EL (cell line): ENCODE measurements around the gene VILL.
A peak's percentile ranks its signal among the peaks of the same experiment; 100 is the strongest.

Experiments used
- DNase-seq: peaks from one replicate; pipeline ENCODE4 v3.0.0-alpha.2; 2016

The VILL gene

DNA sequence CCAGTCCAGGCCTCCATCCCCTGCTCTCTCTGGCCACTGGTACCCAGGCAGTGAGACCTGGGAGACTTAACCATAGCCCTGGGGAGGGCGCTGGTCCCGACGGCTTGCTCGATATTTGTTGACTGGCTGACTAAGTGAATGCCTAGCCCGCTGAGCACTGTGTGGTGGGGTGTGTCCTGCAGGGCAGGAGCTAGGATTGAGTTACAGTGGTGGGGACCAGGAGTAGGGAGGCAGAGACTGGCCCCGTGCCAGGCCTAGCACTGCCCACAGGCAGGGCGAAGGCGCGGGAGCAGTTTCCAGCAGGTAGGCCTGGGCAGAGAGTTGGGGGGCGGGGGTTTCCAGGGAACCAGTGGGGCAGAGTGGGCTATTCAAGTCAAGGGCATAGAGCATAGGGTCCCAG, at the start of gene VILL:
VILL (plus strand) TSS at position 260 of the 400 bp plus-strand sequence. CDS start 2,887 bp downstream, outside the sequence.
- DNase-seq = no peak

DNA sequence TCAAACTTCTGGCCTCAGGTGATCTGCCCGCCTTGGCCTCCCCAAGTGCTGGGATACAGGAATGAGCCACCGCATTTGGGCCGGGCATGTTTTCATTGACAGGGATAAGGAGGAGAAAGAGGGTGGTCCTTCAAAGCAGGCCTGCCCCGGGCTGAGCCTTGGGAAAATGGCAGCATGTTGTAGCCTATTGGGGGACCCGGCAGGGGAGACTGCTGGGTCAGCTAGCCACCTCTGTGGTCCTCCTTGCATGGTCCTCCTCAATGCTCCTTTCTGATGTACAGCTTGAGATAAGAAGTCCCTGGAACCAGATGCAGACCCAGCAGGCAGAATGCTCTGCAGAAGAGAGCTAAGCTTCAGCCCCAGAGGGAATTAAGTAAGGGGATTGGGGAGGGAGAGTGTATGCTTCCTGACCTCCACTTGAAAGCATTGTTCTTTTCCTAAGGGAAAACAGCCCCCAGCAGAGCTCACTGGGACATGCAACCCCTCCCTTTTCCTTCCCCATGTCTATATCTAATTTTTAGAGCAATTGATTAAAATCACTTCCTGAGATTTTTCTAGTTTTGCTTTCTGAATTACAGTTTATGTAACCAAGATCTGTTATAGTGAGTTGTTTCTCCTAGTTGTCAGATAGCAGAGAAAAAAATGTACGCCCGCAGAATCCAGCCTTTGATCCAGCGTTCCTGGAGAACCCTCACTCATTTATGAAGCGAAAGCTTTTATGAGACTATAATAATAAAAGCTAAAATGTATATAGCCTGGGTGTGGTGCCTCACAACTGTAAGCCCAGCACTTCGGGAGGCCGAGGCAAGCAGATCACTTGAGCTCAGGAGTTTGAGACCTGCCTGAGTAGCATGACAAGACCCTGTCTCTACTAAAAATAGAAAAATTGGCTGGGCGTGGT, 48.7 kb upstream of the VILL start:
- DNase-seq = no peak

DNA sequence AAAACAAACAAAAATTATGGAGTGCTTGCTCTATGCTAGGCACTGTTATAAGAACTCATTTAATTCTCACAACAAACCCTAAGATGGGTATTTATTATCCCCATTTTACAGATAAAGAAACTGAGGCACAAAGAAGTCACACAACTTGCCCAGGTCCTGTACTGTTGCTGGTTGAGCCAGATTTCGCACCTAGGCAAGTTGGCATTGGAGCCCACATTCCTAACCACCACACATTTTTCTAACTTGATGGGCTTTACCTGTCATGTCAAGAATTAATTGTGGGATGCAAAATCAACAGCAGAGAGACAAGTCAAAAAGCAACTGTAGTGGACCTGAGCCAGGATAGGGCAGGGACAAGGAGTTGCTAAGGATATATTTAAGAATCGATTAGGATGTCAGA, 47.9 kb upstream of the VILL start:
- no peak for DNase-seq

DNA sequence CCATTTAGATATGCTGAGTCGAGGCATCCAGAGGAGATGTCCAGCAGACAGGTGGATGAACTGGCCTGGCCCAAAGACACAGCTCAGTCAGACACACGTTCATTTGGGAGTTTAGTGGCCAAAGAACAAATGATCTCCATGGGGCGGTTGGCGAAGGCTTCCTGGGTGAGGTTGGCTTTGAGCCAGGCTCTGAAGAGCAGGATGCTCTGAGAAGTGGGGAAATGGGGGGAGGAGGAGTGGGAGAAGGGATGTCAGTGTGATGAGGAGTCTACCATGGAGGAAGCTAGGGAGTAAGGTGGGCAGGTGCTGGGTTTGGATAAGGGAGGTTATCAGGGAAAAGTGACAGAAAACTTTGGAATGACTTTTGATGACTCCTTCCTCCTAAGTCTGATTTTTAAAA, 47.5 kb upstream of the VILL start:
- DNase-seq = no peak

DNA sequence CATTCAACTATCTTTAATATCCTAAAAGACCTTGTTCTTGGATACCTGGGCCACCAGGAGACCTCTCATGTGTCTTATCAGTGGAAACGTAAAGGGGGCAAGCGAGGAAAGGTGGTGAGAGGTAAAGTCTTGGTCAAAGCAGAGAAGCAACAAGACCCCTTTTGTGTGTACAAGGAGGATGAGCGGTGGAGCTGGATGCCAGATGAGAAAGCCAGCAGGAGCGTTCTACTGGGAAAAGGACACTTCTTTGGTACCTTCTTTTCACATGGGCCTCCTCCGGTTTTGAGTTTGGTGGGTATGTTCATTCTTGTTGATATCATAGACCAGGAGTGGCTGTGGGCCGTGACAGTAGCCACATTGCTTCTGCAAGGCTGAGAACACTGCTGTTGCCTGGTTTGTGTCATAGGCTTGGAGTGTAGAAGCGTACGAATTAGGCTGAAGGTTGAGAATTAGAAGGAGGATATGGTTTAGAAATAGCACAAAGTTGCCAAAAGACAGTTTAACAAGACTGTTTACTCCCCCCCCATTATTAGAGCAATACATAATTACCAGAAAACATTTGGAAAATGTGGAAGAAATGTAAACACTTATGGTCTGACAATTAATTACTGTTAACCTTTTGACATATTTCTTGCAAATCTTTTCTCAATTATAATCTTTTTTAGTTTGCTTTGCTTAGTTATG, 46.8 kb upstream of the VILL start:
- no peak for DNase-seq

DNA sequence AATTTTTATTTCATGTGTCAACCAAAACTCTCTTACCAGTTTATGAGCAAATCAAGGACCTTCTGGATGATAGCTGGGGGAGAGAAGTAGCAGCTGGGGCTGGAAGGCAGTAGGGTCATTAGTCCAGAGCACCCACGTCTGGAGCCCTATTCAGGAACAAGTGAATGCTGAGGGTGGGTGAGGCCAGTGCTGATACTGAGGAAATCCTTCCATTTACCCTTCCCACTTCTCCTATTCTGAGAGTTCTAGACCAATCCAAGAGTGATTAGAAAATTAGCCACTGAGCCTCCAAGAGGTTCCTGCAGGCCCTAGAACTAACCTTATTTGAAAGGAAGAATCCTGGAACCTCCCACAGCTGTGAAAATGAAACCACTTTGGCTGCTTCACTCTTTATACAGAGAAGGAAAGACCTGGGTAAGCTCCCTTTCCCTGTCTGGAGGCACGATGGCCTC, 46.2 kb upstream of the VILL start:
- peak; percentile 7 for DNase-seq

DNA sequence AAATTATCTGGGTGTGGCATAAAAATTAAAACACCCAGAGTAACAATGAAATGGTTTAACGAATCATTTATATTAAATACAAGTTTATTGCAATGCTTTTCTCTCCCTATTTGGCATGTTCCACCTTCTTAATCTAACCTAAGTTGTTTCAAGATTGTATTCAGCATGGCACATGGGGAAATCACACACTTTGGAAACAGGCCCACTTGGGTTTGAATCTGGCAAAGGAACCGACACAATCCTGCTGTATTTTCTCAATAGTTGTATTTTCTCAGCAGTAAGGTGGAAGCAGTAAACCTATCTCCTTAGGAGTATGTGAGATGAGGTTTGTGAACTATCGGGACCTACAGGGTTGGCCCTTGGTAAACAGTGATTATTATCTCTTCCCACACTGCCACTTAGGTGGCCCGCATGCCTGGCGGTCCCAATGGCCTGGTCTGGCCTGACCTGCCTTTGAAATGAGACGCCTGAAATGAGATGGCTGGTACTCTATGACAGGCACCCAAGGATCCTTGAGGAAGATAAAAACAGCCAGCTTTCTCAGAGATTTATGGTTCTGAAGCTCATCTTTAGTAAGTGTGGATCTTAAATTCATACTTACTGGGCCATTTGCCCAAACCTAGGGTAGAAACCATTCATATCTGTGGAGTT, 45.3 kb upstream of the VILL start:
- no peak for DNase-seq

DNA sequence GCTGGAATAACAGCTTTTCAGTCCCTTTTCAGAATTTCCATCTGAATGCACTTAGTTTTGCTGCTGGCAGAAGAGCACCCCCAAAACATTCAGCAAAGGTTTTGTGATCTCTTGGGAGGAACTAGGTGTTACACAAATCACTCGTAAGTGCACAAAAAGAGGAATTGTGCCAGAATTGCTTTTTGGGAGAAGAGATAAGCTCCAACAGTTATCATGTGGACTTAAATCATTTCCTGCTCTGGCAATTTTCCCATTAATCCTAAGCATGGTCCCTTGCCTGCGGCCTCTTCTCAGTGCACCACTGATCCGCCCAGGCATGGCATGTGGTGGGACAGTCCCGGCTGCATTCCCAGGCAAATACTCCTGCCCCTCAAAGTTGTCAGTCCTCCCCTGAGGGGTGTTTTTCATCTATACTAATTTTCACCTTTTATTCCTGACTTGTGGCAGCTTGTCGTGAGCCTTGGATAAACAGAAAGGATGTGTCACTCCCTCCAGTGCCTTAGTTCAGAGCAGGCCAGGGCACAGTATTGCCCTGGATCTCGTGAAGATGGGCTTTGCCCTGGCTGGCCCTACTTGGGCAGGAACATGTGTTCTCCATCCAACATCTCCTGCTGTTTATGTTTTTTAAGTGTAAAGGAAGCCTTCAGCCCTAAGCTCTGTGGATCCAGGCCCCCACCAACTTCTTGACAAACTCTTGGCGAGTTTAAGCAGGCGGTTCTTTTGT, 44.6 kb upstream of the VILL start:
- peak; percentile 92 for DNase-seq

DNA sequence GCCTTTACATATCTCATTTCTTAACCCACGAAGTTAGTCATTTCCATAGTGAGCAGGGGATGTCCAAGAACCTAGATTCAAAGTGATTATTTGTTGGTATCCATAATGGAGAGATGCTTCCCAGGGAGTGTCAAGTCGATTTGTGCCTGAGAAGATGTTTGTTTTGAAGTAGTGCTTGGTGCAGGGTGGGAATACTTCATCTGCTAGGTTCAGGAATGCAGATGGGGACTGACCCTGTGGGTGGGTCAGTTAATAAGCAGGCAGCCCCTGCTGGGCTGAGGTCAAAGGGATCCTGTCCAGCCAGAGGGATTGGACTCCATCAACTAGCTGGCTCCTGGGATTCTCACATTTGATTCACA, 44.1 kb upstream of the VILL start:
- no peak for DNase-seq

DNA sequence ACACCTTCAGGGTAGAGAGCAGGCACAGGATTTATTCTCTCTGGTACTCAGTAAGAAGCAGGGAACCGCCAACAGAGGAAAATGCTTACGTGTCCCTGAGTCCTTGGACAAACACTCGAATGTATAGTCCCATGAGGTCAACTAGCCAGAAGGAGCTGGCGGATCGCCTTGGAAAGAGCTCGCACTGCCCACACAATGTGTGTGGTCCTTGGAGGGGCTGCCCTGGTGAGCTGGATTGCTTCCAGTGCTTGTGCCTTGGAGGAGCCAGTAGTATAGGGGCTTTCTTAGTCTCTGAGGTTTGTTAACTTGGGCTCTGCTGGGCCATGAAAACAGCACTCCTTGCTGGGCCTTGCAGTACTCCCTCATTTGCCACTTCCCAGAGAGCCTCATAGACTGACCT, 40.7 kb upstream of the VILL start:
- DNase-seq = no peak

DNA sequence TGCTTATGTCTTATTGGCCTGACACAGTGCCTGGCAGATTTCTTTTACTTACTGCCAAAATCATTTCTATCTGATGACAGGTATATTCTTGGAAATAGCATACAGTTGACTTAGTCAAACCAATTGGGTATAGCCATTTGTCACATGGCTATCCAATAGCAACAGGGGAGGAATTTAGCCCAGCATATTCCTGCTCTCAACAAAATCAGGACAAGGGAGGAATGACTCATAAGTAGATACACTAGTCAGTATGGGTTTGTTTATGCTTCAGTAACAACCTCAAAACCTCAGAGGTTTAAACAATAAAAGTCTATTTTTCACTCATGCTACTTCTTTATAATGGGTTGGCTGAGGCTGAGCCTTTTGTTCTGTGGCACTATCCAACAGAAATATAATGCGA, 38.0 kb upstream of the VILL start:
- peak; percentile 14 for DNase-seq

DNA sequence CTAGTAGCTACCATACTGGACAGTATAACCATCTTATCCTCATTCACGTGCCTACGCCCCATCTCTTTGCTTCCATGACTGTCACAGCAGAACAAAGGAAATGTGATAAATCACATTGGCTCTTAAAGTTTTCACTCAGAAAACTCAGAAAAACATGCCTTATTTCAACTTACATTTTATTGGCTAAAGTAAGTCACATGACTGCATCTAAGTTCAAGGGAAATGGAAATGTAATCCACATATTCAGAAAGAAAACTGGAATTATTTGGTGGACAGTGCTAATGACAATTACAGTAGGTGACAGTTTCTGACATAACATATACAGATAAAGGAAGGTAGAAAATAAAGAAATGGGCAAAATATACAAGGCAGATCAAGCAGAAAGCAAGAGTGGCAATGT, 37.4 kb upstream of the VILL start:
- no peak for DNase-seq

DNA sequence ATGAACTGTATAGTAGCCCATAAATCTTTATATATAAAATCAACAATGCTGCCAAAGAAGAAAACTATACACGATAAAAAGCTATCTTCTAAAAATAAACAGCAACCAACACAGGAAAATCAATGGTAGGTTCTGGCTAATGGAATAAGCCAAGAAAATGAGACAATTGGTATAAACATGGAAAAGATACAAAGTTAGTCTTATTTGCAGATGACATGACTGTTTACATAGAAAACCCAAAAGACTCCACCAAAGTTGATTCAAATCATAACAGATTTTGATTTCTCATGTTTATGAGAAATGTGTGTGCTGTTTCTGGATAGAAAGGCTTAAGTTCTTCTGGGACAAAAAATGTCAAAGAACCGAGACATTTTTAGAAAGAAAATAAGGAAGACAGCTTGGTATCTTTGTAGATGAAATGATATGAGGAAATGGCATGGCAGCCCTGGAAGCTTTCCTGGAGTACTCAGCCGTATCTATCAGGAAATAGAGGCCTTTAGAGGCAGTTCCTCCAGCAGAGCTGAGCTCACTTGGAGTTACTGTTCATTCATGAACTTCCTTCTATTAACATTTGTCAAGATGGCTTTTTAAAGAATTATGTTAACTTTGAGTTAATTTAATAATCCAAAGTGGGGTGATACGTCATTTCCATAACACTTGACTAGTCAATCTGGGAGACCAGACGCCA, 36.7 kb upstream of the VILL start:
- DNase-seq = no peak

DNA sequence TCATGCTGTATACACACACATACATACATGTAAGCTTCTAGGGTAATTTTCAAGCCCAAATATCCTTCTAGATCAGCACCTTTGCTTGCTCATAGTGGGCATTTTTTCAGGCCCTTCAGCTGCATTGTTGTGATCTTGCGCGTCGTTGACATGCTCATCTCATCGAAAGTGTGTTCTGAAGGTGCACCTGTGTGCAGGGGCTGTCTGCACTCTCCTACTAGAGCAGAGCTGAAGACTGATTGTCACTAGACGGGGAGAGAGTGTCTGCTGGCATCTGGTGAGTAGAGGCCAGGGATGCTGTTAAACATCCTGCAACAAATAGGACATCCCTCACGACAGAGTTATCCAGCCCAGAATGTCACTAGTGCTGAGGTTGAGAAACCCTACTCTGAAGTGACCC, 35.7 kb upstream of the VILL start:
- no peak for DNase-seq

DNA sequence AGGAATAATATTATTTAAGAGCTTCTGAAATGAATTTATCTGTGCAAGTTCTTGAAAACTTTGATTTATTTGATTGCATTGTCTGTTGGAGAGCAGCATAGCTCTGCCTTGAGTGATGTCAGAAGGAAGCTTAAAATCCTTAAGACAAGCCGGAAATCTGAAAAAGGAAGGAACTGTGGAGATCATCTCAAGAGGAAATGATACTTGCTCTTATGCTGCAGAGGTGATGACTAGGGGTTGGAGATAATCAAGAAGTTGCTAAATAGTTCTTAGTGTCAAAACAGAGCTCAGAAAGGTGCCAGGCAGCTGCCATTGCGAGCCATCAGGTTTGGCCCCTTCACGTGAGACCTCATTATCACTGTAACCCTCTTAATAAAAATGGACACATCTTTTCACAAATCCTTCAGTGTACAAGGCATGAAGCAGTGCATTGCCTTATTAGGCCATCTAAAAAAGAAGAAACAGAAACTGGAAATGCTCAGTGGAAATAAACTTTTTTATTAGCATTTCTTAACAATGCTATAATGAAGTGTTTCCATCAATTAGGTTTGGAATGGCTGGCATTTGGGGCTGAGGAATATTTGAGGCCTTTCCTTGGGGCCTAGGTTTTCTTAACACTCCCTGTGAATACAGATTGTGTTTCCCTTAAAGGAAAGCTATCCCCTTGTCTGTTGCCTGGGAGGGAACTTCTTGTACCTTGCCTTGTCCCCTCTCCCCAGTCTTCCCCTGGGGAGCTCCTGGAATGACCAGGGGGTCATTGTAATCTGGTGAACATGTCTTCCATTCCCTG, 34.5 kb upstream of the VILL start:
- no peak for DNase-seq

DNA sequence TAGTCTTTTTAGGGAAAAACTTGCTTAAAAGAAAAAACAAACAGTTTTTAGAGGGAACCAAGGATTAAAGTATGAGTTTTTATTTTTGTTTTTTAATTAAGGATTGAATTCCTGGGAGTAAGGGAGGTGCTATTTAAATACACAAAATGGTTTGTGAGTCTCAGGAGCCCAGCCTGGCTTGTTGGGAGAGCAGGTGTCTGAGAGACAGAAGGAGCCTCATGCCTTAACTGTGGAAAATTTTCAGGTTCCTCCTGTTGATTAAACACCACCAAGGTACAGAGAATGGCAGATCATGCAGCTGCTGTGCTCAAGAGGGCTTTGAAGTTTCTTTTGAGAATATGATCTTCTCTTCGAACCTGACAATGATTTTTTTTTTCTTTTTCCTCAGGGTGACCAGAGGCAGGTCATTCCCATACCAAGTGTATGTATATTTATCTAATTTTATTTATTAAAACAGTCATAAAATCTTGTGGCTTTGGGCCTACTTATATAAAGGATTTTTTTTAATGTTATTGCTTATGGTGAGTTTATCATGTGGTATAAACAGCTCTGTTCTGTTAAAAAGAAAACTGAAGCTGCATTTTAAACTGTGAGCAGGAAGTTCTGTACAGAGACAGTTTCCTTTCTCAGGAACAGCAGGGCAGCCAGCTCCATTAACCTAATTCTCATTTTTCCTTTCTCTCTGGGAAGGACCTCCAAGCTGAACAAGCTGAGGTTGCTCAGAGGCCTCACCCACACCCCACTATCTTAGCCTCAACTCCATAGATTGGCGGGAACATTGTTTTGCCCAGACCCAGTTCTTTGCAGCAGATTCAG, 33.7 kb upstream of the VILL start:
- no peak for DNase-seq

DNA sequence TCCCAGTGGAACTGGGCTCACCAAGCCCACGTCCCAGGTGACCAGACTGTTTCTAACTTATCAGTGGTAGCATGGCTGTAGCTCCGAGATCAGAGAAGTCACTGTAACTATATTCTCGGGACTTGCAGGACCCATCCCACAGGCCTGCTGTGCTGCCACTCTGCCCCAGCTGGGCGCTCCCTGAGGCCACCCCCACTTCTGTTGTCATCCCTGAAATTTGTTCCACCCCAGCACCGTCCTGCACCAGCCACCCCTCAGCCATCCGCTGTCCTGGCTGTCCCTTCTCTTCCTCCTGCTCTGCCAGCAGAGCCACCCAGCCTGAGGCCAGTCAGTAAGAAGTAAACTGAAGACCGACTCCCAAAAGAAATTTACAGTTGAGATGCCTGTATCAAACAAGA, 33.0 kb upstream of the VILL start:
- DNase-seq = no peak

DNA sequence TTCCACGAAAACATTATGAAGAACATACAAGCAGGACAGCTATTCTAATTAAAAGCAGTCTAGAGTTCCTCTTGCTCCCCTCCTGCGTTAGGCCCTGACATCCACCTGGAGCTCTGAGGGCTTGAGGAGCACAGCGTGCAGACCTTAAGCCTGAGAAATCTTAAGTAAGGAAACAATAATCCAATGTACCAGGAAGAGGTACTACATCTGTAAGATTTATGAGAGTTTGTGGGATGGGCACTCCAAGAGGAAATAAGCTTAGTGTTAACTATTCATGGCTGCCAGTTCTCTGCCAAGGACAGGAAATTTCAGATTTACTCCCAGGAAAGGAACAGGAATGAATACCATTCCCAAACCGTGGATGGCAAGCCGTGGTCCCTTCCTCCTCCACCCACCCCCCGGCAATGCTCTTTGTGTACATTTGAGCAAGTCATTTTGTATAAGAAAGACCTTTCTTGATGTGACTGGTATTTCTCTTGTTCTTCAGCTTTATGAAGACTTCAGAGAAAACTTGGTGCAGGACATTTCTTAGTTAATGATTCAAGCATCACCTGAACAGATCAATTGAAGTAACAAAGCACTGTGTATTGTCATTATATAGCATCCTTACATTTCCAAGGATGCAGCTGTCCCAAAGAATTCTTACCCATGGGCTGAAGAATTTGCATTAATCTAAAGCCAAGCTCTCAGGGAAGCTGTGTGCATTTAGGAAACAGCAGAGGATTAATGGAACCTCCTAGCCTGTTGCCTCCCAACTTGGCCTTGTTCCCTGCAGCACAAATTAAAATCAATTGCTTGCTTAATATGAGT, 28.8 kb upstream of the VILL start:
- no peak for DNase-seq

DNA sequence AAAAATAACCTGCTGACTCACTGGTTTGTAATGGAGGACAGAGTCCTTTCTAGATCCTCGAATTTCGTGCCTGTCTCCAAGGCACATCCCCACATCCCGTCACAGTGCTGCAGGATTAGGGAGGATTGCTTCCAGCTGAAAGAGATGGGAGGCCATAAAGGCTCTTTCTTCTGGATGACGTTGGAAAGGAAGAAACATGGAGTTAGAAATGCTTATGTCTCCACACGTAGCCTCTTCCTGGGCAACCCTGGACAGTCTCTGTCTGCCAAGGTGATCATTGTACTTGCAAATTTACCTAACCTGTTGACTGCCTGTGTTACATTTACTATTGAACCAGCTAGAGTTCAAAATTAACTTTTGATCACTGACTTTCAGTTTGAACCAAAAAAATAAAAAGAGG, 27.6 kb upstream of the VILL start:
- DNase-seq = peak; percentile 20

DNA sequence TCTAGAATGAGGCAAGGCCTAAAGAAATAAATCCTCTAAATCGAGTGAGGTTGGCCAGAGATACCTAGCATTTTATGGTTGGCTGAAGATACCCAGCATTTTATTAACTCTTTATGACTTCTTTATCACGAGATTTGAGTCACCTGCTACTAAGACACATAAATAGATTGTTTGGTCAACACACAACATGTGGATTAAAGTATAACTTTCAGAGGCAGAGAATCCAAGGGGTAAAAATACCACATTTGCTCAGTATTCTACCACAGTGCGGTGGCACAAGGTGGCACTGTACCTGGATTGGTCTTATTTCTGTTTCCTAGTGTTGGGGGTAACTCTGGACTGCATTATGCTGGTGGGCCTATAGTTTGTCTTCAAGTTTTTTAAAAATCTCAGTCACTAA, 27.0 kb upstream of the VILL start:
- no peak for DNase-seq
